ENCODE results near the gene WASF2.

GRCh38 chr1:27367160-27367650 lies 122.8 kb downstream of the WASF2 start:
- TF ChIP-seq POLR2AphosphoS5 (IDR thresholded peaks at IDR 0.05; ENCODE audit: low read depth) (no peak), CTCF (IDR thresholded peaks at IDR 0.05; ENCODE audit: insufficient read depth, low read length) (no peak), REST (IDR thresholded peaks at IDR 0.05; ENCODE audit: insufficient replicate concordance, low read depth) (no peak), GABPA (IDR thresholded peaks at IDR 0.05; ENCODE audit: low read depth) (no peak), SPI1 (IDR thresholded peaks at IDR 0.05; ENCODE audit: borderline replicate concordance, low read depth) (no peak)
